Panc1 (cell line): ENCODE data around the gene SWSAP1.

ENCODE experiments used
- CTCF ChIP-seq: fragments of 450-650 bp; IDR thresholded peaks from 2 replicates; pipeline ENCODE4 v1.5.1; 2017; ENCODE audit warnings: mild to moderate bottlenecking
- POLR2AphosphoS5 ChIP-seq: IDR thresholded peaks from 2 replicates; pipeline ENCODE4 v1.6.1; 2012; ENCODE audit warnings: mild to moderate bottlenecking, low read depth, low read length, moderate library complexity

- TF ChIP-seq CTCF (no peak), POLR2AphosphoS5 (no peak)
Observed at GRCh38 chr19:11400798-11401197, 26.3 kb downstream of the SWSAP1 start.
